ENCODE measurements around the gene NR2C2.

NR2C2 gene

DNA sequence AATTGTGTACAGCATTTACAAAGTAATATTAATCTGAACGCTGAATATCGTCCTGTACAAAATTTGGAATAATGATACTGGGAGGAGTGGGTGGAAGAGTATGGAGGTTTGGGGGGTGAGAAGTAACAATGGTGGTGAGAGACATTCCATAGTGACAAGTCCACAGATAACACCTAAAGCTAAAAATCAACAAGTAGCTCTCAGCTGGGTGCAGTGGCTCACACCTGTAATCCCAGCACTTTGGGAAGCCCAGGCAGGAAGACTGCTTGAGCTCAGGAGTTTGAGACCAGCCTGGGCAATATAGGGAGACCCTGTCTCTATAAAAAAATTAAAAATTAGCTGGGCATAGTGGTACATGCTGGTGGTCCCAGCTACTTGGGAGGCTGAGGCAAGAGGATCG lies 112.6 kb downstream of the NR2C2 start:
- H3K4me3 ChIP-seq (ENCODE audit: low read depth, low read length): no peak overlapping the region

DNA sequence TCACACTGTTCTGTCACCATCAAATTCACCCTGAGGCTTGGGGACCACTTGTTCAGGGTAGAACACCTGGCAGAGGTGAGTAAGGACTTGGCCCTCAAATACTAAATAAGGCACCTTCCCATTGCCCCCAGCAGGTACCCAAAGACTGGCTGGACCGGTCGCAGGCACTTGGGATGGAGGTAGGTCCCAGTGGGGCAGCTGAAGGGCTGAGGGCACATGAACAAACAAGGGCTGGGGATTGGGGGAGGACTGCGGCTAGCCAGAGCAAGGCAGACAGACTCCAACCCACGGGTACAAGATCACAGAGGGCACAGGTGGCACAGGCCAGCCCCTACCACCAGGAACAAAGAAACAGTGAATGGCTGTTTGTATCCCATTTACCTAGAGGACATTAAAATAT lies 115.9 kb downstream of the NR2C2 start:
- H3K4me3 ChIP-seq (ENCODE audit: low read depth, low read length): no peak overlapping the region

DNA sequence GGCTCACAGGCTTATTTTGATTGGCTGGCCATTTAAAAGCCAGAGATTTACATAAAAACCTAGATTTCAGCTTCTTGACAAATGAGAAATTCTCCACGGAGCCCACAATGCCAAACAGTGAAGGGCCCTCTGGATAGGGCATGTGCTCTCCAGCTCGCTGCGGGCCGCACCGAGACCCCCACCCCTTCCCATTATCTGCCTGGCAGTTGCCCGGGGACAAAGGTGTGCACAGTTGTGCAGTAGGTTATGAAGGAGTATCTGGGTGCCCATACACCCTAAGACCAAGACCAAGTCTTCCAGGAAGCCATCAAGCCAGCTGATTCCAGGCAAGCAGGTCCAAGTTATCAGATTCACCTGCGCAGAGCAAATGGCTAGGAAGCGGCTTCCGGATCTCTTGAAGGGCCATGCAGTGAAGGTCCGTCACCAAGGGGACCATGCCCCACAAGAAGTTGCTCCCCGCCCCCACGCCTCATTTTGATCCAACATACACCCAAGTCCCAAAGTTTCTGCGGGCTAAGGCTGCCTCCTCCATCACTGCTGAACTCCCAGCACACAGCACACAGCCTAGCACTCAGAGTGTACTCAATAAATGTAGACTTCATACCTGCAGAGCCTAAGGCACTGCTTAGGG lies 116.4 kb downstream of the NR2C2 start:
- peak overlapping the region; percentile 82 for H3K4me3 ChIP-seq (ENCODE audit: low read depth, low read length)

DNA sequence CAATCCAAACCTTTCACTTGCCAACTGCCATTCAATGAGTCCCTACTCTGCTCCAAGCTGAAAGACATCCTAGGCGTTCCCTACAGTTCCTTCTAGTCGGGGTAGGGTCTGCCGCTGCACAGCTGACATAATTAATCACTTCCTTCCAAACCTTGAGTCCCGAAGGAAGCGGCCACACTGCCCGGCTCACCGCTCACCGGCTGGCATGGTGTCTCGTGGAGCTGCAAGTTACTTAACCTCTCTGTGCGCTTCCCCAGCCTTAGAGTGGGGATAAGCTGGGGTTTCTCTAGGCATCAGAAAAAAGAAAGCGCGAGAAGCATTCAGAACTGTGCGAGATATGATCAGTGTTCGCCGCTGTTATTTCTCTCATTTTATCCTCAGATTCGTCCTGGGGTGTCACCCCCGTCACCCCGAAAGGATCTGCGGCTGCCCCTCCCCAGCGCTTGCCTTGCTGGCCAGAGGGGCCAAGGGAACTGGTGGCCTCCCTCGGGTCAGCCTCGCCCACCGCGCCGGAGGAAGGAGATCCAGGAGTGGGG lies 117.0 kb downstream of the NR2C2 start:
- H3K4me3 ChIP-seq (ENCODE audit: low read depth, low read length): peak overlapping the region; percentile 82

DNA sequence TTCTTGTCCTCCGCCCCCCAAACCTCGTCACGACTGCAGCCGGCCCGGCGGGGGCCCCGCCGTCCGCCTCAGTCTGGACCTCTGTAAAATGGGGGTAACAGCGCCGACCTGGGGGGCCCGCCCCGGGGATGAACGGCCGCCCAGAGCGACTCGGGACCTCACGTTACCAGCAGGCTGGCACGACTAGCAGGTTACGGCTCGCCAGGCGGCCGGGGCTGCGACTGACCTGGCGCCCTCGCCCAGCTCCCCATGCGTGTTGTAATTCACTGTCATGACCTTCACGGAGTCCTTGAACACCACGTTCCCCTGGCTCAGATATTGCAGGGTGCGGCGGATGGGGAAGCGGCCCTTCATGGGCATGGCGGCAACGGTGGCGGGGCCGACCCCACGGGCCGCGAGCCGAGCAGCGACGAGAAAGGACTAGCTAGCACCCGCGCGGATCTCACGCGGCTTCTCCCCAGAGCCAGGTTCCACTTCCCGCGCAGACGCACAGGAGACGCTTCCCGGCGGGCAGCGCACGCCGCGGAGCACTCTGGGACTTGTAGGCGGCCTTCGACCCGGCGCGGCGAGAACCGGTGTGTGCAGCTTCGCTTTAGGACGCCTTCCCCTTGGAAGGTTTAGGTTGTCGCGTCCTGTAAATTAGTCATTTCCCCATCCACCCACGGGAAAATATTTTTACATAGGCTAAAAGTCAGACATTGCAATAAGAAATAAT lies 117.6 kb downstream of the NR2C2 start, which contains the start of gene MRPS25:
Gene MRPS25 (minus strand): TSS at position 481 of the 715 bp plus-strand sequence. CDS start 121 bp downstream, at position 360.
- peak within 1 kb of the TSS; percentile 82 for H3K4me3 ChIP-seq (ENCODE audit: low read depth, low read length)

DNA sequence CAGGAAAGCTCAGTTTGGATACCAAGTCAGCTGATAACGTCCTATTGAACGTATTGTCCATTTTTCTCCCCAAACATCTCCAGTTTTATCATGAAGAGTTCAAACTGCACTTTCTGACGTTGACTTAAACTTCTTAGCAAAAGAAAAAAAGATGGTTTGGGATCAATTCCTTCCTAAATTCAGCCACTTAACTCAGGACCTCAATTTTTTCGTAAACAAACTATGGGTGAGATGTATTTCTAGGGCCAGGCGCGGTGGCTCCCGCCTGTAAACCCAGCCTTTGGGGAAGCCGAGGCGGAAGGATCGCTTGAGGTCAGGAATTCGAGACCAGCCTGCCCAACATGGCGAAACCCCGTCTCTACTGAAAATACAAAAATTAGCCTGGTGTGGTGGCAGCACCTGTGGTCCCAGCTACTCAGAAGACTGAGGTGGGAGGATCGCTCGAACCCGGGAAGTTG lies 118.2 kb downstream of the NR2C2 start:
- peak overlapping the region; percentile 82 for H3K4me3 ChIP-seq (ENCODE audit: low read depth, low read length)

DNA sequence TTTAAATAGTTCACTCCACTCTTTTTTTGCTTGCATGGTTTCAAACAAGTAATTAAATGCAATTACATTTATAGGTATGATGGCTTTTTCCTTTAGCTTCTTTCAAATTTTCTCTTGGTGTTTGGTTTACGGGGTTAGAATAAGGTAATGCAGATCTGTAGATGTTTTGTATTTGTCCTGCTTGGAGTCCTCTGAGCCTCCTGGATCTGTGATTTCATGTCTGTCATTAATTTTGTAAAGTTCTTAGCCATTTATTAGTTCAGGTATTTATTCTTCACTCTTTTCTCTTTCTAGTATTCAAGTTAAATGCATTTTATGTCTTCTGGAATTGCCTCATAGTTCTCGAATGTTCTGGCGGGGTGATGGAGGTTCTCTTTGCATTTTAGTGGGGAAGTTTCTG lies 119.1 kb downstream of the NR2C2 start:
- H3K4me3 ChIP-seq (ENCODE audit: low read depth, low read length): no peak overlapping the region

DNA sequence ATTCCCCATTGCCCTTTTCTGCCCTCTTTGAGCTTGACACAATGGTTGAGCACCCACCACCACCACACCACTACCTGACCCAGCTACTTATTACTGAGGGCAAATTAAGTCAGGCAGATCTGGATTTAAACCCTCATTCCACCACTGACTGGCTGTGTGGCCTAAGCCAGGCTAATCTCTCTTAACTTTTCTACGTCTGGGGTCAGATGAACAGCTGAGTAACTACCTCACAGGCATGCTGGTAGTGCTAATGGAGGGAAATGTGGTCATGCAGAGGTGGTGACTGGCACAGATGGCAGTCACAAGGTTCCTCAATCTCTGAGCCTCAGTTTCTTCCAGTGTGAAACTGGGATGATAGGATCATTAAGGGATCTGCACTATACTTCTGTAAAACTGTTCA lies 122.1 kb downstream of the NR2C2 start:
- no peak overlapping the region for H3K4me3 ChIP-seq (ENCODE audit: low read depth, low read length)

DNA sequence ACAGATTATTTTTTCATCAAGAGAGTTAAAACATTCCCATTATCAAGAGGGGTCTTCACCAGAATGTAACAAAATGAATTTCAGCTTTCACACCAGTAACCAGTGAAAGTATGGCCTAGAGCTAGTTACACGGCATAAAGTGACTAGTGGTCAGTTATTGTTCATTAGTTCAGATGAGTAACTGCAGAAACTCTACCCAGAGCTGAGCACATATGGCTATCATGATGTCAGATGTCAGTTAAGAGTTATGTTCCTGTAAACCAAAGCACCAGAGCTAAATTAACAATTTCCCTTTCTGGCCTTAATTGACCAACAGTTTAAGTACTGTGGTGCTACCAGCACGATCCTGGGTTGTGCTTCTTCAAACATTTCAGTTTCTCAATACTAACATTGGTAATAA lies 124.3 kb downstream of the NR2C2 start:
- no peak overlapping the region for H3K4me3 ChIP-seq (ENCODE audit: low read depth, low read length)

DNA sequence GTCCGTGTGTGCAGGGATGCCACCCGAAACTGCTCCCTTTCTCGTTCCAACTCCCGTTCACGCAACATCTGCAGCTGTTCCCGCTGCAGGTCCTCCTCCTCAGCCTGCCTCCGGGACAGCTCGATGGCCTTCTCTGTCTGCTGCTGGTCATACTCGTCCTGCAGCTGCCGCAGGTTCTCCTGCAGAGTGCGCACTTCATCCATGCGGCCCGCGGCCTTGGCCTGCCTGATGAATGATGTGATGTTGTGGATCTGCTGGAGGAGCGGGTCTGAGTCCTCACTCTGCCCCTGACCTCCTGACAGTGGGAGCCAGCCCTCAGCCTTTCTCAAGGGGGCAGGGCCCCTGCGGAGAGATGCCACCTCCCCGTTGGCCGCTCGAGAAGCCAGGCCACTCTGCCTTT lies 127.1 kb downstream of the NR2C2 start:
- no peak overlapping the region for H3K4me3 ChIP-seq (ENCODE audit: low read depth, low read length)

DNA sequence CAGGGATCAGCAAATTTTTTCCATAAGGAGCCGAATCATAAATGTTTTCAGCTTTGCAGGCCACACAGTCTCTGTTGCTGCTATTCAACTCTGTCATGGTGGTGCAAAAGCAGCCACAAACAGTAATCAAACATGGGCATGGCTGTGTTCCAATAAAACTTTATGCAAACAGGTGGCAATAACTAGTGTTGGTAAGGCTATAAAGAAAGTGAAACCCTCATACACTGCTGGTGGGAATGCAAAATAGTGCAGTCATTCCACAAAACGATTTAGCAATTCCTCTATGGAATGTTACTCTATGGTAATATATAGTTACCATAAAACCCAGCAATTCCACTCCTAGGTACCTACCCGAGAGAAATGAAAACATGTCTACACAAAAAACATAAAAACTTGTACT lies 131.7 kb downstream of the NR2C2 start:
- no peak overlapping the region for H3K4me3 ChIP-seq (ENCODE audit: low read depth, low read length)

DNA sequence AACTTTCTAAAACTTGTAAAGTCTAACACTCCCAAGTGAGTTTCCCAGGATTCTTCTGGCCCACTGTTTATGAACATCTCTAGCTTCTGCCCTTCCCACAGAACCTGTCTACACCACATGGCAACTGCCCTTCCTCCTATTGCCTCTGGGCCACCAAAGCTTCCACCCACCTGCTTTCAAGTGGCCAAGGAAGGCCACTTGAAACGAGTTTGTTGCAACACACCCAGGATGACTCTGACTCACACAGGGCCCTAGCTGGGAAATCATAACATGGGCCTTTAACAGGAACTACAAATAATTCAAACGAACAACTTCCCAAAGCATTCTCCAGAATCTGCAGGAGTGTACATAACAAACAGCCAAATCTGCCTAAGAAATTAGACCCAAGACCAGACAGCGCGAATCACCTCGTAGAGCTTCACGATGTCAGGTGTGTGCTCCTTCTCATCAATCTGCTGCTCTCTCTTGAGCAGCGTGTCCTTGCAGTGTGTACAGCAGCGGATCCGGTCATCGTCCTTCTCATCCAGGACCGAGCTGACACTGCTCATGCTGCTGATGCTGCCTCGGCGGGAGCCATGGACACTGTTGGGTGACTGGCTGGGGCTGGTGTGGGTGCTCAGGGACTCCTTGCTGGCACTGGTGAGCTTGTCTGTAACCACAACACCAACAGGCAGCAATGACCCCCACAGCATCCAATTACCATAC lies 134.7 kb downstream of the NR2C2 start:
- no peak overlapping the region for H3K4me3 ChIP-seq (ENCODE audit: low read depth, low read length)

DNA sequence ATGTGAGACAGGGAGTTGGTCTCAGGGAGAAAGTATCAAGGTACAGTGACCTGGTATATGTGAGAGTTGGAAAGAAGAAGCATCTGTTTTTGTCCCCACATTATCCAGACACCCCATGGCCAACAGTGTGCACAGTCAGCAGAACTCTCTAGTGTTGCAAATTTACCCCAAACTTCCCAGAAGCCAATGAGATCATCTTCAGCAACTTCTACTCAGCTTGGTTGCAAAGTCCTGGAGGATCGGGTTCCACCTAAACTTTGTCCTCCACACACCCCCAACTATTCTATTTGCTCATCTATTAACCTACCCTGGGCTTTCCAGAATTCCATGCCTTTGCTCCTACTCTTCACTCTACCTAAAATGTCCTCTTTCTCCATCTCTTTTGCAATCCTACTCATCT lies 135.9 kb downstream of the NR2C2 start:
- H3K4me3 ChIP-seq (ENCODE audit: low read depth, low read length): no peak overlapping the region

DNA sequence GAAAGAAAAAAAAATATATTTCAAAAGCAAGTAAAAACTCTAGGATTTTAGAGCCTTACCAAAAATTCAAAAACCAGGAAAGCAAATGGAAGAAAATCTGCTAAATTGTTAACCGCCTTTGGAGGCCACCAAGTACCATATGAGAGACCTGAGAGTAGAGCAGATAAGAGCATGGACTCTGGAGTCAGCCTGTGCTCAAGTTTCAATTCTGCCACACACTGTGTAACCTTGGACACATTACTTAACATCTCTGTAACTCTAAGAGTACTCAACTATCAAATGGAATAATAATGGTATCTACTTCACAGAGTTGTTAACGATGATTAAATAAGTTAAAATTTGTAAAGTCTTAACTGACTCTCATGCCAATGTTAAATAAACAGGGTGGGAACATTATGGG lies 138.9 kb downstream of the NR2C2 start:
- H3K4me3 ChIP-seq (ENCODE audit: low read depth, low read length): no peak overlapping the region

DNA sequence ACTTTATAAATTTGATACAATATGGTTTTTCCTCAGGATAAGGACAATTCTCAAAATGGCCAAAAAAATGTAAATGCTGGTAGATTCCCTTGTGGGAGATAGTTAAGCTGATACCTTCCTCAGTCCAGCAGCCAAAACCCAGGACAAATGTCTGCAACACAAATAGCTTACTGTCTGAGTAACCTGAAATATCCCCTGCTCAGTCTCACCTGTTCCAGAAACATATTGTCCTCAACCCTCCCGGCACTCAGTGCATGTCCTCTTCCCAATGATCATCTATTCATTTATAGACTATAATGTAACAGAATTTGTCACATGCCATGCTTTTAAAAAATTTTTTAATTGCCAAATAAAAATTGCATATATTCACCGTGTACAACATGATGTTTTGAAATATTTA lies 139.3 kb downstream of the NR2C2 start:
- H3K4me3 ChIP-seq (ENCODE audit: low read depth, low read length): no peak overlapping the region

DNA sequence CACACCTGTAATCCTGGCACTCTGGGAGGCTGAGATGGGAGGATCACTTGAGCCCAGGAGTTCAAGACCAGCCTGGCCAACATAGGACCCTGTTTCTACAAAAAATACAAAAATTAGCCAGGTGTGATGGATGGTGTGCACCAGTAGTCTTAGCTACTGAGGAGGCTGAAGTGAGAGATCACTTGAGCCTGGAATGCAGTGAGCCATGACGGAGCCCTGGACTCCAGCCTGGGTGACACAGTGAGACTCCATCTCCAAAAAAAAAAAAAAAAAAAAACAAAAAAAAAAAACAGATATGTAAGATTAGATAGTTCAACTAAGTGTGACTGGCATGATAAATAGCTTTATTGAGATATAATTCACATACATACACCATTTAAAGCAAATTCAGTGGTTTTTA lies 141.8 kb downstream of the NR2C2 start:
- no peak overlapping the region for H3K4me3 ChIP-seq (ENCODE audit: low read depth, low read length)

DNA sequence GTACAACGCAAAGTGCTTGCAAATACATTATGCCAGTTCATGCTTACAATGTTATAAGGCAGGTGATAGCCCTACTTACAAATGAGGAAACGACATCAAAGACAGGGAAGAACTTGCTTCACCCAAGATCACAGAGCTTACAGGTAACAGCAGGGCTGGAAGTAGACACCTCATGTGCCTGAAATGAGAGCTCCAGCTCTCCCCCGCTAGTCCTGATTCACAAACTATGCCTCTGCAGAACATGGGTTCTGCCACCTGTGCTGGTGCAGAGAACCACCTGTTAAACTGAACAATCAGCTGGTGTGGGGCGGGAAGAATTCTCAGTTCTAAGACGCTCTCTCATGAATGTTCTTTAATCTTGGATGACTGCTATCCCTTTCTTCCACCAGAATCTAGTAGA lies 144.2 kb downstream of the NR2C2 start:
- no peak overlapping the region for H3K4me3 ChIP-seq (ENCODE audit: low read depth, low read length)

DNA sequence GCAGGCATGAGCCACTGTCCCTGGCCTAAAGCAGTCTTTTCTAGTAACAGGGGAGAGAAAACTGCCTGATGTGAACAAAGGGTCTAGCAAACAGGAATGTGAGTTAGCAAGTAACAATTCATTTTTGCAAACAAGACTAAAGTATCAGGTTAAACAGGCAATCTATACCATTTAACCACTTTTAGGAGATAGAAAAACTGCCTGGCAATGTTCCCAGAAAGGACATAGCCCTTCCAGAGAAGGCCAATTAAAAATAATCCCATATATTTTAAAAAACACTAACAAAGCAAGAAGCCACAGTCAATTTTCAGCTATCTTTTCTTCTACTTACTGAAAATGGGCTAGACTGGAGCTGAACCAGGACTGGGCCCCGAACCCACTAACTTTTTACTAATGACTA lies 145.3 kb downstream of the NR2C2 start:
- no peak overlapping the region for H3K4me3 ChIP-seq (ENCODE audit: low read depth, low read length)

DNA sequence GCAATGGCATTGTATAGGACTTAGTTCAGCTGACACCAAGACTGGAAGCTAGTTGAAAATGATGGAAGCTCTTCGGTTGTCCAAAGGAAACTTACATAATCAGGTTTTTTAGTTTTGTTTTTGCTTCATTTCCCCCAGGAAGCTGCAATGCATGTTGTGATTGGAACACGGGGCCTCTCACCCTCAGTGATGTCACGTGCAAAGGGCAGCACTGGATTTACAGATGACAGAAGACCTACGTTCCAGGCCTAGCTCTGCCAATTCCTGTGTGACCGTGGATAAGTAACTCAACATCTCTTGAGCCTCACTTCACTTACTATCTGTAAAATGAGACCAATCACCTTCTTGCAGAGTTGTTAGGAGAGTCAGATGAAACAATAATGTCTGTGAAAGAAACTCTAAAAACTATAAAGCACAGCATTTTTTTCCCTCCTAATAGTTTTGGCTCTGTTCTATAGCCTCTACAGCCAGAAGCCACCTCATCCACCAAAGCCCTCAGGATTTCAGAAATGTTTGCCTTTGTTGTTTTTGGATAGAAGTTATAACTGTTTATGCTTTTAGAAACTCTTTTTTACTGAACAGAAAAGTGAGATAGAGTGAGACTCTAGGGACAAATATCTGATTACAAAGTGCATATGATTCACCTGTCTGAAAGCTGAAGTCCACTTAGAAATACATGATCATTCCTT lies 146.9 kb downstream of the NR2C2 start:
- no peak overlapping the region for H3K4me3 ChIP-seq (ENCODE audit: low read depth, low read length)

DNA sequence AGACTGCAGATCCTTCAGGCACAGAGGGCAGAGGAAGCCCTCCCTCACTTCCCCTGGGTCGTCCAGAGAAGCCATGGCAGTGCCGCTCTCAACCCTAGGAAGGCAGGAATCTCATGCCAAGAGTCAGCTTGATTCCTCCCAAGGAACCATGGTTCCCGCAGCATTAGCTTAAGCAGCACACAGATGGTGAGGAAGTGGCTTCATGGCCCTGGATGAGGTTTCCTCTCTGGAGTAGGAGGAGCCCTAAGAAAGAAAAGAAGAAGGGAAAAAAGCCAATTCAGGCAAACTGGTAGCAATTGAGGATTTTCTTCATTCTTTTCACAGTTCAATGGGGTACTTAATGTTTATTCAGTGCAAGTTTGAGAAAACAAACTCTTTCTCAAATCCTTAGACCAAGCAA lies 148.7 kb downstream of the NR2C2 start:
- H3K4me3 ChIP-seq (ENCODE audit: low read depth, low read length): no peak overlapping the region

DNA sequence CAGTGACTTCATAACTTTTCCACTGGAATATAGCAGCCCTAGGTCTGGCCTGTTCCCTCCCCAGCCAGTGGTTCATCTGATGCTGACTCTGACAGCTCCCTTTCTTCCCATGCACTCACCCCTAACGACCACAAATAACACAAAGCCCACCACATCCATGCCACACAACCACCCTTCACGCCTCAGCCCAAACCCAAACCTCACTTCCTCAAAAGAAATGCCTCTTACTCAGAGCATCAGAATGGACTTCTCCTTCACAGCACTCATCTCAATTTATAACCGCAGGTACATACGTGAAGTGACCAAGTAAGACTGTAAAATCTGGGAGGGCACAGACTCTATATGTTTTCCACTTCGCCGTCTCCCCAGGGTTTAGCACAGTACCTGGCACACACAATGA lies 150.5 kb downstream of the NR2C2 start:
- H3K4me3 ChIP-seq (ENCODE audit: low read depth, low read length): peak overlapping the region; percentile 98
